HG02571 (cell line): ENCODE measurements around the gene TMEM235.

ENCODE experiments used
- ATAC-seq: cut with Tn5 transposase; IDR thresholded peaks from one replicate; pipeline ENCODE4 v1.9.1; 2021; ENCODE audit warnings: mild to moderate bottlenecking, moderate library complexity; ENCODE audit not compliant: unreplicated experiment

The TMEM235 gene

GRCh38 chr17:78253946-78254672 lies 22.7 kb downstream of the TMEM235 start:
- ATAC-seq = no peak

GRCh38 chr17:78255029-78255656 lies 23.7 kb downstream of the TMEM235 start:
- ATAC-seq = no peak

GRCh38 chr17:78255953-78256706 lies 24.7 kb downstream of the TMEM235 start:
- ATAC-seq = no peak

GRCh38 chr17:78256707-78257591 lies 25.5 kb downstream of the TMEM235 start:
- ATAC-seq = no peak

- no peak for ATAC-seq
Observed at GRCh38 chr17:78257810-78258322, 26.4 kb downstream of the TMEM235 start.

GRCh38 chr17:78258323-78259191 lies 27.1 kb downstream of the TMEM235 start:
- ATAC-seq = no peak

- ATAC-seq = no peak
Observed at GRCh38 chr17:78259192-78259554, 27.7 kb downstream of the TMEM235 start.

- no peak for ATAC-seq
Observed at GRCh38 chr17:78263063-78263735, 31.8 kb downstream of the TMEM235 start.

- ATAC-seq = no peak
Observed at GRCh38 chr17:78263736-78264340, 32.4 kb downstream of the TMEM235 start.

- ATAC-seq = no peak
Observed at GRCh38 chr17:78264590-78264989, 33.2 kb downstream of the TMEM235 start.

GRCh38 chr17:78265121-78265520 lies 33.7 kb downstream of the TMEM235 start:
- no peak for ATAC-seq

- ATAC-seq = no peak
Observed at GRCh38 chr17:78266231-78266631, 34.8 kb downstream of the TMEM235 start.

GRCh38 chr17:78266771-78267170 lies 35.3 kb downstream of the TMEM235 start:
- ATAC-seq = no peak

GRCh38 chr17:78267253-78268073 lies 36.0 kb downstream of the TMEM235 start:
- no peak for ATAC-seq

- no peak for ATAC-seq
Observed at GRCh38 chr17:78268191-78268874, 36.9 kb downstream of the TMEM235 start.

GRCh38 chr17:78268951-78269905 lies 37.8 kb downstream of the TMEM235 start:
- no peak for ATAC-seq
